ENCODE measurements around the gene NANOS3.
"Not testable (repeated sequence)": the region's sequence is repeated elsewhere in the genome, so short reads cannot be mapped to it uniquely, and the experiment has no call there.

NANOS3 gene

DNA sequence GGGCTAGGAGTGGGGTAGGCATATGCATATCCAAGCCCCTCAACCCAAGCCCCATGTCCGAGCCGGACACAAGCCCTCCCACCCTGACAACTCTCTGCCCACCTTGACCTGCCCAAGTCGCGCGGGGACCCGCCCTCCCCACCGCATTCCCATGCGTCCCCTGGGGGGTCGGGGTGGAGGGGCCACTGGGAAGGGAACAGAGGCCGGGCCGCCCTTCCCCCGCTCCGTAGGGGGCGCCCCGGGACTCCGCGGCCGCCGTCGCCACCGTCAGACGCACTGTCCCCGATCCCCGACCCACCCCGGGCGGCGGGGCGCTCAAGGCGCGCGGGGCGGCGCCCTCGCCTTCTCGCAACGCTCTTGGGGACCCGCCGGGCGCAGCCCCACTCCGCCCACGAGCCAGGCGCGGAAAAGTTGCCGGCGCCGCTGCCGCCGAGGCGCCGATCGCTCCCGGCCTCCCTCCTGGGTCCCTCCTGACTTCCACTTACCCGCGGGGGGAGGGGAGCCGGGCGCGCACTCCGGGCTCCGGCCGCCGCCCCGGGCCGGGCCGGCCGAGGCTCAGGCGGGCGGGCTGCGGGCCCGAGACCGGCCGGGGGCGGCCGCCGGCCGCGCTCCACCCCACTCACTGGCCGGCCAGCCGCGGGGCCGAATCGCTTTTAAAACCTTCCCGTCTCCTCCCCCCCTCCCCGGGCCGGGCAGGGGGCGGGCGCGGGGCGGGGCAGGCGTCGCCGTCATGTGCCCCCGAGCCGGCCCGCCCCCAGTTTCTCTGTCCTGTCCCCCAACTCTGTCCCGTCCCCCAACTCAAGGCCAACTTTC lies 34.4 kb upstream of the NANOS3 start:
- DNase-seq (ENCODE audit: insufficient read length, low spot score) (no peak), FAIRE-seq (no peak)

- FAIRE-seq (peak; percentile 9), DNase-seq (ENCODE audit: insufficient read length, low spot score) (no peak)
These were observed 33.6 kb upstream of the NANOS3 start for GRCh38 chr19:13843104-13843921.

- no peak for DNase-seq (ENCODE audit: insufficient read length, low spot score)
- FAIRE-seq = no peak
These were observed 32.8 kb upstream of the NANOS3 start for GRCh38 chr19:13844130-13844631.

- DNase-seq (ENCODE audit: insufficient read length, low spot score) (peak; percentile 81), FAIRE-seq (peak; percentile 71)
These were observed 30.2 kb upstream of the NANOS3 start for GRCh38 chr19:13846557-13847406.

DNA sequence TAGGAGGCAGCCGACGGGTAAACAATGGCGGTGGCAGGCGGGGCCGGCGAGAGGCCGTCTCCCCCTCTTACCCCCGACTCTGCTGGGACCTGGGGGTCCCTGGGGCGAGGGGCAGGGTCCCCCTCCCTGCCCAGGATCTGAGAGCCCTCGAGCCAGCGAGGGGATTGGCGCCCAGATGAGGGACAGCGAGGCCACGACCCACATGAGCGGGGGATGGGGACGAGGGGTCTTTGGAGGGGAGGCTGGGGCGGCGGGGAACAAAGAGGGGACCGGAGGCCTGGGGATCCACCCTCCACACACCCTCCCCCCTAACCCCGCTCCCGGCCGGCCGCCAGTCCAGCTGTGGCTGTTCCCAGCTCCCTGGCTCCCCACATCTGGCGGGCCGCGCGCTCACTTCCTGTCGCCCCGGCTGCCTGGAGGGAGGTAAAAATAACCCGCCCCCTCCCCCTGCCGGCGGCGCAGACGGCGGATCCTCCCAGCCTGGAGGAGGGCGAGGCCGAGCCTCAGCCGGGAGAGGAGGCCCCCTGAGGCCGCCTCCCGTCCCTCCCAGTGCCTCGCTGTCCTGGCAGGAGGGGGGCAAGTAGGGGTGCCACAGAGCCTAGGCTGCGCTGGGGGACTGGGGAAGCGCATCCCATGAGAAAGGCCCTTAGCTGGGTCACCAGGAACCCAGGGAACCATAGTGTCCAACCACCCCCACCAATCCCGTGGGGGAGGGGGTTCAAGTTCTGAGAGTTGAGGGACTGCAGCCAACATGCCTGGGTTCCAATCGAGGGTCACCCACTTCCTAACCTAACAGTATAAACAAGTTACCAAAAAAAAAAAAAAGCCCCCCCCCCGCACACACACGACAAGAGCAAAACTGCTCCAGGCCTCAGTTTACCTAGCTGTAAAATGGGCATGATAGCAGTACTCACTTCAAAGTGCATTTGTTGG lies 29.3 kb upstream of the NANOS3 start:
- peak; percentile 86 for DNase-seq (ENCODE audit: insufficient read length, low spot score)
- FAIRE-seq = peak; percentile 64

GRCh38 chr19:13848340-13848677 lies 28.6 kb upstream of the NANOS3 start:
- FAIRE-seq (no peak), DNase-seq (ENCODE audit: insufficient read length, low spot score) (no peak)

- no peak for DNase-seq (ENCODE audit: insufficient read length, low spot score)
- no peak for FAIRE-seq
These were observed 27.9 kb upstream of the NANOS3 start for GRCh38 chr19:13848798-13849676.

DNA sequence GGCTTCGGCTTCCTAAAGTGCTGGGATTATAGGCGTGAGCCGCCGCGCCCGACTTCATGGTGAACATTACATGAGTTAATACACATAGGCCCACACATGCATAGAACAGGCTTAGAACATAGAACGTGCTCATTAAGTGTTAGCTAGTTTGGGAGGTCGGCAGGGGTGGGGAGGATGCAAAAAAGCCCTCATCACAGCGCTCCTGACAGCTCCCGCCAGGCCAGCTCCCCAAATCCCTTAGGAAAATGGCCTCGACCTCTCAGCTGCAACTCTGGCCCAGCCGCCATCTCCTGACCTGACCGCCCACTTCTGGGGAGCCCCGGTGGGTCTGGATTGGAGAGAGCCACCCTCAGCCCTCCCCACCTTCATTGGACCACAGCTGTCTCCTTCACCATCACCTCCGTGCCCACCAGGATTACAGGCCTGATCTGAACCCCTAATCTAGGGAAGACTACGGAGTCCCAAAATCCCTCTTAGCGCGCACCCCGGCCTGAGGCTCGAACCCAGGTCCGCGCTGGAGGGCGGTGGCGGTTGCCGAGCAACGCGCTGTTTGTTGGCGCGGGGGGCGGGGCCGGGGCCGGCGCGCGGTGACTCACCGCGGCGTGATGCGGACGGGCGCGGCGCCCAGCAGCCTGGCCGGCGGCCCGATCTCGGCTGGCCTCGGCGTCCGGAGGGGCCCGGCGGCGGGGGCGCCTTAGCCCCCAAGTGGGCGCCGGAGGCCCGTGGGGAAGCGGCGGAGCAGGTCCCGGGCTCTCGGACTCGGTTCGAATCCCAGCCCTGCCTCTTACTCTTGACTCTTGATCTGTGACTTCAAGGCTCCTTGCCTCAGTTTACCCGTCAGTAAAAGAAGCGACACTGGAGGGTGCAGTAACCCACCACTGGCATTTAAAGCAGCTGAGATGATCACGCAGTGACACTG lies 26.7 kb upstream of the NANOS3 start:
- FAIRE-seq (peak; percentile 90), DNase-seq (ENCODE audit: insufficient read length, low spot score) (no peak)

- DNase-seq (ENCODE audit: insufficient read length, low spot score) = peak; percentile 85
- no peak for FAIRE-seq
These were observed 25.8 kb upstream of the NANOS3 start for GRCh38 chr19:13850910-13851733.

- not testable (repeated sequence) for FAIRE-seq; DNase-seq (ENCODE audit: insufficient read length, low spot score)
These were observed 25.2 kb upstream of the NANOS3 start for GRCh38 chr19:13851734-13852114.

- not testable (repeated sequence) for FAIRE-seq; DNase-seq (ENCODE audit: insufficient read length, low spot score)
These were observed 24.7 kb upstream of the NANOS3 start for GRCh38 chr19:13852171-13852707.

DNA sequence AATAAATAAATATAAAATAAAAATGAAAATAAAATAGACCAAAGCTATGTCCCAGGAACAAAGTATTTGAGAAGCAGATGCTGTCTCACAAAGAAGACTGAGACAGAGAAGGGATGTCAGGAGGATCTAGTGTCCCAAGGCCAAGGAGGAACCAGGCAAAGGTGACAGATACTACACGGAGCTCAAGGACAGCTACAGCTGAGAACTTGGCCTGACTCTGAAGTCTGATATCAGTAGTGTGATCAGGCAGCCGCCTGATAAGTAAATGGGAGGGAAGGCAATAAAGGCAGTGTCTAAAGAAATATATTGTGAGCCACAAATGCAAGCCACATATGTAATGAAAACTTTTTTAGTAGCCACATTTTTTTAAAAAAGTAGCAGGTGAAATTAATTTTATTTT lies 20.4 kb upstream of the NANOS3 start:
- no peak for DNase-seq (ENCODE audit: insufficient read length, low spot score)
- FAIRE-seq = no peak

- DNase-seq (ENCODE audit: insufficient read length, low spot score) = no peak
- no peak for FAIRE-seq
These were observed 17.5 kb upstream of the NANOS3 start for GRCh38 chr19:13859361-13859880.

- no peak for FAIRE-seq
- no peak for DNase-seq (ENCODE audit: insufficient read length, low spot score)
These were observed 16.1 kb upstream of the NANOS3 start for GRCh38 chr19:13860679-13861391.

GRCh38 chr19:13861392-13861713 lies 15.6 kb upstream of the NANOS3 start:
- no peak for FAIRE-seq
- no peak for DNase-seq (ENCODE audit: insufficient read length, low spot score)
